H1 (cell line): ENCODE data around the gene CR2. TPM values are rescaled to one million over a fixed set of nuclear protein-coding genes. Genes with fewer than 3 reads are reported as not detected.

Experiments used
- CTCF ChIA-PET: fragments of 300-600 bp; sonication (Branson Sonifier 250); formaldehyde crosslinking; loops from one replicate; lab custom pipeline; 2021; ENCODE audit not compliant: partially characterized antibody; lab: Charles Lee
- POLR2A ChIA-PET: fragments of 300-600 bp; sonication (Branson Sonifier 250); formaldehyde crosslinking; loops from one replicate; lab custom pipeline; 2021; ENCODE audit warnings: inconsistent platforms; ENCODE audit not compliant: partially characterized antibody; lab: Charles Lee
- DNase-seq, 2 experiments: peaks; one replicate each; pipeline versions ENCODE4 v3.0.0 to v3.0.0-alpha.2; 2010 to 2022; ENCODE audit warnings: low spot score in 2 of 2, low read depth in 1 of 2, mixed read lengths in 1 of 2
- FAIRE-seq: peaks from 2 replicates; lab custom pipeline; 2011; peaks lifted over from hg19 to GRCh38; lab: Jason Lieb, UNC
- H2AFZ ChIP-seq: 2 replicates; pipeline ENCODE4 v1.8.1; 2012; ENCODE audit warnings: low read length, inconsistent platforms
- H2AK5ac ChIP-seq: 2 replicates; pipeline ENCODE4 v1.6.1; 2013; ENCODE audit warnings: low read depth, low read length
- H2BK120ac ChIP-seq: replicated peaks from 2 replicates; pipeline ENCODE3; 2013; ENCODE audit warnings: low read depth, low read length, inconsistent platforms
- H2BK12ac ChIP-seq: 2 replicates; pipeline ENCODE4 v1.6.1; 2013; ENCODE audit warnings: low read depth, low read length
- H2BK15ac ChIP-seq: 2 replicates; pipeline ENCODE4 v1.6.1; 2013; ENCODE audit warnings: low read length
- H2BK20ac ChIP-seq: 2 replicates; pipeline ENCODE4 v1.6.1; 2013; ENCODE audit warnings: low read length
- H2BK5ac ChIP-seq: 2 replicates; pipeline ENCODE4 v1.6.1; 2013; ENCODE audit warnings: low read depth, low read length
- H3K14ac ChIP-seq: 2 replicates; pipeline ENCODE4 v1.6.1; 2013; ENCODE audit warnings: inconsistent platforms; ENCODE audit not compliant: insufficient read length
- H3K18ac ChIP-seq: 2 replicates; pipeline ENCODE4 v1.6.1; 2013; ENCODE audit warnings: low read length; ENCODE audit errors: extremely low read depth
- H3K23ac ChIP-seq: 2 replicates; pipeline ENCODE4 v1.6.1; 2013; ENCODE audit warnings: inconsistent platforms; ENCODE audit not compliant: insufficient read length
- H3K23me2 ChIP-seq: 2 replicates; pipeline ENCODE4 v1.6.1; 2013; ENCODE audit warnings: low read depth, low read length
- H3K27ac ChIP-seq: 2 replicates; pipeline ENCODE4 v1.6.1; 2011; ENCODE audit warnings: low read depth, low read length, inconsistent platforms
- H3K27me3 ChIP-seq, 4 experiments: replicated peaks in 1 of 4; 1 replicate in 1 of 4; 2 replicates in 3 of 4; pipeline versions ENCODE4 v1.6.1 to v1.8.1; 2011 to 2013; ENCODE audit warnings: low read length in 3 of 4, mild to moderate bottlenecking in 3 of 4, inconsistent platforms in 2 of 4, mixed read lengths in 2 of 4, moderate library complexity in 1 of 4; ENCODE audit not compliant: control insufficient read depth in 3 of 4, insufficient read depth in 3 of 4; ENCODE audit errors: extremely low read depth in 1 of 4
- H3K36me3 ChIP-seq, 4 experiments: 2 replicates each; pipeline versions ENCODE4 v1.6.1 to v1.8.1; 2011 to 2013; ENCODE audit warnings: mild to moderate bottlenecking in 4 of 4, low read length in 3 of 4, moderate library complexity in 2 of 4, control low read depth in 1 of 4, inconsistent platforms in 1 of 4; ENCODE audit not compliant: insufficient read depth in 4 of 4, control insufficient read depth in 2 of 4
- H3K4ac ChIP-seq: replicated peaks from 2 replicates; pipeline ENCODE3; 2013; ENCODE audit warnings: low read length, low read depth, mixed read lengths, inconsistent platforms; ENCODE audit not compliant: insufficient read length
- H3K4me1 ChIP-seq, 4 experiments: replicated peaks in 1 of 4; 1 replicate in 1 of 4; 2 replicates in 3 of 4; pipeline versions ENCODE4 v1.6.1 to v1.8.1; 2011 to 2013; ENCODE audit warnings: low read length in 3 of 4, inconsistent platforms in 2 of 4, mixed read lengths in 1 of 4; ENCODE audit not compliant: insufficient read depth in 4 of 4, control insufficient read depth in 3 of 4
- H3K4me2 ChIP-seq, 2 experiments: 2 replicates each; pipeline versions ENCODE4 v1.6.1 to v1.8.1; 2011 to 2013; ENCODE audit warnings: low read depth in 2 of 2, low read length in 2 of 2, control low read depth in 1 of 2, inconsistent platforms in 1 of 2, mild to moderate bottlenecking in 1 of 2; ENCODE audit not compliant: insufficient read depth in 1 of 2
- H3K4me3 ChIP-seq, 4 experiments: fragments of 200-600, 300-600 bp in 1 of 4; sonication (generic), shearing (Covaris generic), sonication (Bioruptor Twin) in 1 of 4; 2 replicates each; pipeline versions ENCODE4 v1.5.1 to v1.8.1; 2011 to 2016; ENCODE audit warnings: low read length in 4 of 4, low read depth in 3 of 4, control low read depth in 2 of 4, inconsistent platforms in 2 of 4, mild to moderate bottlenecking in 2 of 4, mixed read lengths in 1 of 4, moderate library complexity in 1 of 4; ENCODE audit not compliant: insufficient read depth in 2 of 4; ENCODE audit errors: extremely low read depth in 1 of 4
- H3K56ac ChIP-seq: replicated peaks from 2 replicates; pipeline ENCODE3; 2013; ENCODE audit warnings: low read depth, mild to moderate bottlenecking, mixed read lengths, low read length, inconsistent platforms; ENCODE audit not compliant: insufficient read length
- H3K79me1 ChIP-seq: 2 replicates; pipeline ENCODE4 v1.6.1; 2013; ENCODE audit warnings: low read depth, low read length, control low read depth
- H3K79me2 ChIP-seq, 2 experiments: 2 replicates each; pipeline versions ENCODE4 v1.6.1 to v1.8.1; 2012 to 2013; ENCODE audit warnings: low read length in 2 of 2, mild to moderate bottlenecking in 2 of 2, inconsistent platforms in 1 of 2; ENCODE audit not compliant: insufficient read depth in 2 of 2, control insufficient read depth in 1 of 2
- H3K9ac ChIP-seq, 4 experiments: replicated peaks in 1 of 4; 1 replicate in 1 of 4; 2 replicates in 3 of 4; pipeline versions ENCODE4 v1.6.1 to v1.8.1; 2011 to 2013; ENCODE audit warnings: low read depth in 3 of 4, low read length in 3 of 4, control low read depth in 2 of 4, mild to moderate bottlenecking in 2 of 4, moderate library complexity in 2 of 4, inconsistent platforms in 1 of 4; ENCODE audit errors: extremely low read depth in 1 of 4
- H3K9me3 ChIP-seq, 2 experiments: 2 replicates each; pipeline versions ENCODE4 v1.6.1 to v1.8.1; 2012 to 2013; ENCODE audit warnings: mild to moderate bottlenecking in 2 of 2, moderate library complexity in 2 of 2, control low read depth in 1 of 2, inconsistent platforms in 1 of 2, low read depth in 1 of 2, low read length in 1 of 2, mixed read lengths in 1 of 2; ENCODE audit not compliant: insufficient read depth in 2 of 2
- H4K20me1 ChIP-seq, 2 experiments: replicated peaks in 1 of 2; 2 replicates each; pipeline versions ENCODE3 to v1.8.1; 2011 to 2013; ENCODE audit warnings: inconsistent platforms in 2 of 2, low read length in 2 of 2, mild to moderate bottlenecking in 1 of 2; ENCODE audit not compliant: insufficient read depth in 2 of 2, control insufficient read depth in 1 of 2
- H4K5ac ChIP-seq: 2 replicates; pipeline ENCODE4 v1.6.1; 2013; ENCODE audit warnings: low read length, low read depth, mixed read lengths, inconsistent platforms; ENCODE audit not compliant: insufficient read length
- H4K8ac ChIP-seq: 2 replicates; pipeline ENCODE4 v1.8.0; 2013; ENCODE audit warnings: mild to moderate bottlenecking, moderate library complexity, low read length, inconsistent platforms; ENCODE audit not compliant: insufficient read depth; ENCODE audit errors: extremely low read depth
- H4K91ac ChIP-seq: replicated peaks from 2 replicates; pipeline ENCODE3; 2013; ENCODE audit warnings: low read length, mixed read lengths, inconsistent platforms; ENCODE audit not compliant: insufficient read length
- BRCA1 ChIP-seq: IDR thresholded peaks from 2 replicates; pipeline ENCODE4 v1.6.1; 2012; ENCODE audit warnings: low read depth, low read length, improper control_type of control experiment
- CBX5 ChIP-seq: fragments of 300-800, 300-1000 bp; sonication (generic); IDR thresholded peaks from 2 replicates; pipeline ENCODE4 v1.7.1; 2016; ENCODE audit warnings: antibody characterized with exemption, low read length, low read depth
- EP300 ChIP-seq, 2 experiments: IDR thresholded peaks; 1 replicate in 1 of 2; 2 replicates in 1 of 2; pipeline ENCODE4 v1.6.1; 2011 to 2012; ENCODE audit warnings: low read depth in 2 of 2, low read length in 2 of 2, mild to moderate bottlenecking in 2 of 2, borderline replicate concordance in 1 of 2, inconsistent platforms in 1 of 2, moderate library complexity in 1 of 2
- GABPA ChIP-seq: IDR thresholded peaks from 2 replicates; pipeline ENCODE4 v1.6.1; 2011; ENCODE audit warnings: mild to moderate bottlenecking, low read length, moderate library complexity, borderline replicate concordance; ENCODE audit not compliant: insufficient read depth
- JUND ChIP-seq: IDR thresholded peaks from 2 replicates; pipeline ENCODE4 v1.6.1; 2011; ENCODE audit warnings: mild to moderate bottlenecking, improper control_type of control experiment, low read length
- PHF8 ChIP-seq: fragments of 200-600 bp; sonication (generic); conservative IDR thresholded peaks from 2 replicates; pipeline ENCODE4 v1.7.1; 2012; ENCODE audit warnings: low read depth, mild to moderate bottlenecking, inconsistent platforms, low read length, moderate library complexity
- POLR2A ChIP-seq, 2 experiments: IDR thresholded peaks; 1 replicate in 1 of 2; 2 replicates in 1 of 2; pipeline ENCODE4 v1.6.1; 2011; ENCODE audit warnings: low read depth in 2 of 2, low read length in 2 of 2, mild to moderate bottlenecking in 2 of 2; ENCODE audit errors: control extremely low read depth in 1 of 2
- POLR2AphosphoS5 ChIP-seq: IDR thresholded peaks from 2 replicates; pipeline ENCODE4 v1.6.1; 2011; ENCODE audit warnings: low read depth, low read length
- SAP30 ChIP-seq: fragments of 300-600 bp; sonication (generic); IDR thresholded peaks from 2 replicates; pipeline ENCODE4 v1.7.1; 2012; ENCODE audit warnings: low read length, moderate library complexity, mild to moderate bottlenecking, inconsistent platforms; ENCODE audit not compliant: insufficient read depth, insufficient replicate concordance
- SRF ChIP-seq: IDR thresholded peaks from 2 replicates; pipeline ENCODE4 v1.6.1; 2011; ENCODE audit warnings: mild to moderate bottlenecking, low read depth, low read length, moderate library complexity
- ZNF274 ChIP-seq: IDR thresholded peaks from 2 replicates; pipeline ENCODE4 v1.7.0; 2012; ENCODE audit warnings: low read length, borderline replicate concordance; ENCODE audit errors: extremely low read depth
- WGBS, 2 experiments: shearing (Covaris generic) in 1 of 2; methylation state at CpG; one replicate each; pipeline versions ENCODE4 v1.1.6 to v1.1.7; 2013 to 2015; ENCODE audit warnings: low lambda C conversion rate in 2 of 2, mixed read lengths in 2 of 2, inconsistent platforms in 1 of 2, low coverage in 1 of 2, missing lambda C conversion rate in 1 of 2; ENCODE audit not compliant: insufficient replicate concordance in 2 of 2, insufficient coverage in 1 of 2, insufficient read length in 1 of 2; ENCODE audit errors: extremely low coverage in 1 of 2, missing lambda C conversion rate in 1 of 2; 5-methylcytosine and 5-hydroxymethylcytosine counted together
- polyA plus RNA-seq, 7 experiments: library from polyadenylated mRNA; depleted of rRNA in 3 of 7; stranded (reverse) in 5 of 7; unstranded in 2 of 7; fragments of >200 nt in 5 of 7; fragments of 200-250 nt in 2 of 7; gene quantifications; 1 replicate in 5 of 7; 2 replicates in 1 of 7; 4 replicates in 1 of 7; pipeline versions ENCODE4 v1.2.1 to v1.2.3, GENCODE V29; 2011 to 2013; ENCODE audit warnings: missing spikeins in 2 of 7, mixed read lengths in 2 of 7
- total RNA-seq: library from RNA; stranded (reverse); fragmentation: NEBNext Ultra II Directional; extraction: Animal tissue kit (Norgen Biotek cat#: 25700); gene quantifications from 2 replicates; pipeline ENCODE4 v1.2.1, GENCODE V29; 2021

The CR2 gene
- total and polyA plus RNA-seq, 2 of the 8 experiments (the other 6 are each of a cell fraction or from before 2014, with no cell fraction given), result 1.7 to 3.0 TPM

- H3K4me2 ChIP-seq, result no peak overlapping the region
- H3K27ac ChIP-seq, result no peak overlapping the region
- H2BK15ac ChIP-seq, result no peak overlapping the region
- no peaks in the 10 kb centered on the region for H3K9me3 ChIP-seq
- H2BK5ac ChIP-seq, result no peak overlapping the region
- H4K20me1 ChIP-seq, result no peaks in the 10 kb centered on the region
- no peak overlapping the region for H4K5ac ChIP-seq
- no peaks in the 10 kb centered on the region for H3K79me1 ChIP-seq
- H2BK120ac ChIP-seq, result no peak overlapping the region
- no peak overlapping the region for H2AFZ ChIP-seq
- FAIRE-seq, result no peak
- ChIA-PET POLR2A (no interaction called here), CTCF (no interaction called here)
- no peak for DNase-seq
- H2BK12ac ChIP-seq, result no peak overlapping the region
- no peak overlapping the region for H3K23ac ChIP-seq
- peaks cover 4 to 23% (median 19%) of the 10 kb centered on the region in 4 experiments; a peak in 6 of 7 replicates for H3K27me3 ChIP-seq
- no peaks in the 10 kb centered on the region for H3K79me2 ChIP-seq
- no peak overlapping the region for H3K18ac ChIP-seq
- H3K56ac ChIP-seq, result no peak overlapping the region
- TF ChIP-seq SRF (no peak), BRCA1 (no peak), PHF8 (no peak), POLR2AphosphoS5 (no peak), POLR2A (IDR thresholded peaks at IDR 0.05; ENCODE audit: control extremely low read depth in 1 of 2, low read depth in 2 of 2, low read length in 2 of 2) (no peak), SAP30 (no peak), JUND (no peak), ZNF274 (no peak), EP300 (IDR thresholded peaks at IDR 0.05; ENCODE audit: borderline replicate concordance in 1 of 2, low read depth in 2 of 2, low read length in 2 of 2) (no peak), GABPA (no peak), CBX5 (no peak)
- no peaks in the 10 kb centered on the region for H3K36me3 ChIP-seq
- H2AK5ac ChIP-seq, result no peak overlapping the region
- no peak overlapping the region for H3K4ac ChIP-seq
- H2BK20ac ChIP-seq, result no peak overlapping the region
- peaks cover 8% of the 10 kb centered on the region for H3K23me2 ChIP-seq
- 92% methylated on average over 1 of the region's 1 CpG; no CpG with 5 or more reads in 1 of the 2 experiments for whole genome bisulfite sequencing, 2 experiments
- H3K4me3 ChIP-seq, result no peak overlapping the region
- no peak overlapping the region for H4K8ac ChIP-seq
- no peak overlapping the region for H3K9ac ChIP-seq
- H4K91ac ChIP-seq, result no peak overlapping the region
- H3K14ac ChIP-seq, result no peak overlapping the region
- H3K4me1 ChIP-seq, result peaks cover 0 to 6% (median 3%) of the 10 kb centered on the region in 4 experiments; a peak in 5 of 7 replicates
Observed at GRCh38 chr1:207494171-207494570, 40.0 kb downstream of the CR2 start.
